Transverse colon (tissue), 4 donors: ENCODE measurements around the gene WSCD2. TPM values are rescaled to one million over a fixed set of nuclear protein-coding genes. Genes with fewer than 3 reads are reported as not detected.

ENCODE experiments used
- DNase-seq: peaks from one replicate; pipeline ENCODE4 v3.0.0-alpha.2; 2019
- H3K27ac ChIP-seq, 4 donors: fragments of 200-600 bp; sonication (generic); 2 replicates each; pipeline ENCODE4 v1.5.1; 2016 to 2018; ENCODE audit warnings: inconsistent platforms in 4 of 4
- H3K27me3 ChIP-seq: fragments of 200-600 bp; sonication (generic); 2 replicates; pipeline ENCODE4 v1.5.1; 2017; ENCODE audit warnings: inconsistent platforms
- H3K36me3 ChIP-seq, 4 donors: fragments of 200-600 bp; sonication (generic); 2 replicates each; pipeline ENCODE4 v1.5.1; 2017 to 2019; ENCODE audit warnings: inconsistent platforms in 4 of 4
- H3K4me1 ChIP-seq, 4 donors: fragments of 200-600 bp; sonication (generic); 2 replicates each; pipeline ENCODE4 v1.5.1; 2017 to 2020; ENCODE audit warnings: inconsistent platforms in 4 of 4
- H3K4me3 ChIP-seq, 4 donors: fragments of 200-600 bp; sonication (generic); 1 replicate in 1 of 4; 2 replicates in 3 of 4; pipeline versions ENCODE4 v1.5.1 to v1.6.1; 2017 to 2019; ENCODE audit warnings: inconsistent platforms in 4 of 4
- H3K9me3 ChIP-seq, 2 donors: fragments of 200-600 bp; sonication (generic); 2 replicates each; pipeline ENCODE4 v1.5.1; 2017 to 2019; ENCODE audit warnings: inconsistent platforms in 2 of 2
- EP300 ChIP-seq: sonication (generic); formaldehyde crosslinking; IDR thresholded peaks from one replicate; pipeline ENCODE4 v1.6.1; 2017; ENCODE audit warnings: antibody characterized with exemption, low read depth
- POLR2A ChIP-seq: fragments of 450-650 bp; IDR thresholded peaks from one replicate; pipeline ENCODE4 v1.6.1; 2016; ENCODE audit warnings: antibody characterized with exemption, mild to moderate bottlenecking, moderate library complexity
- POLR2AphosphoS5 ChIP-seq, 3 donors: sonication (generic); formaldehyde crosslinking; IDR thresholded peaks; one replicate each; pipeline ENCODE4 v1.6.1; 2016; ENCODE audit warnings: antibody characterized with exemption in 3 of 3
- WGBS, 2 donors: methylation state at CpG; one replicate each; pipeline ENCODE4 v1.1.5; 2018; ENCODE audit warnings: low coverage in 1 of 2; 5-methylcytosine and 5-hydroxymethylcytosine counted together
- in situ Hi-C, 4 donors: fragments of 200-750 bp; cut with MboI; loops; one replicate each; pipeline versions ENCODE4 v1.15.0 to v1.15.1; 2017; ENCODE audit warnings: low sequenced_read_pairs in 3 of 4, low pct_ligation_motif_present in 1 of 4, low pct_unique_long_range_greater_than_20kb in 1 of 4
- intact Hi-C: fragments of 100-400 bp; cut with DNase I; formaldehyde crosslinking; loops from one replicate; pipeline ENCODE4 v1.15.1; 2023; ENCODE audit warnings: low total_unique reads
- total RNA-seq, 4 donors: library from RNA; depleted of rRNA; stranded (reverse); fragments of >200 nt; gene quantifications; one replicate each; pipeline ENCODE4 v1.1.0, GENCODE V29; 2016
- TF ChIP-seq, protein P1 (sequence below), 5 experiments: fragments of 200-600 bp in 3 of 5; fragments of 450-650 bp in 2 of 5; sonication (generic) in 3 of 5; IDR thresholded peaks; 1 replicate in 2 of 5; 2 replicates in 3 of 5; pipeline ENCODE4 v1.5.1; 2016 to 2017; ENCODE audit warnings: antibody characterized with exemption in 5 of 5, inconsistent platforms in 3 of 5, mild to moderate bottlenecking in 2 of 5, moderate library complexity in 1 of 5

Gene WSCD2
- total RNA-seq, 4 donors from 2014 or later: 0.16 to 46.6 (median 1.1) TPM; not detected in 1

DNA sequence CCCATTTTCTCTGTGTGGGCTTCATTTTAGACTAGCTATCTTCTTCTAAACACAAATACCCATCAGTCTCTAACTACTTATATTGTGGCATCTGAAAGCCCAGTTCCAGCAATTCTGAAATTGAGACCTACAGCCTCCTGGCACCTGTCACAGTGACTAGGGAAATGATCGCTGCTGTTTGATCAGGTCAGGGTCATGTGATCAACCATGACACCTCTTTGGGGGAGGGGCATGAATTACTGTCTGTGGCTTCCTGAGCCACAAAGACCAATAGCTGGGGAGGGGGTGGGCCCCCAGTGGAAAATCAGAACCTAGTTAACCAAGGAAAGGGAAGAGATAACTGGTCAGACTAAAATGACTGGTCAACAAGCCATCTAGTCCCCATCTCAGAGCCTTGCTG, 14.1 kb downstream of the WSCD2 start:
- no peak for DNase-seq
- H3K36me3 ChIP-seq: no peaks in the 10 kb centered on the region
- in situ Hi-C loops (no loop called here), intact Hi-C loops (no loop called here)
- no peak overlapping the region for H3K27ac ChIP-seq
- no peaks in the 10 kb centered on the region for H3K27me3 ChIP-seq
- H3K9me3 ChIP-seq: no peaks in the 10 kb centered on the region
- H3K4me3 ChIP-seq: no peak overlapping the region
- no peaks in the 10 kb centered on the region for H3K4me1 ChIP-seq
- 46 to 57% methylated on average over 1 of the region's 1 CpG for WGBS, 2 donors
- TF ChIP-seq EP300: no peak
- TF ChIP-seq, protein P1, sequence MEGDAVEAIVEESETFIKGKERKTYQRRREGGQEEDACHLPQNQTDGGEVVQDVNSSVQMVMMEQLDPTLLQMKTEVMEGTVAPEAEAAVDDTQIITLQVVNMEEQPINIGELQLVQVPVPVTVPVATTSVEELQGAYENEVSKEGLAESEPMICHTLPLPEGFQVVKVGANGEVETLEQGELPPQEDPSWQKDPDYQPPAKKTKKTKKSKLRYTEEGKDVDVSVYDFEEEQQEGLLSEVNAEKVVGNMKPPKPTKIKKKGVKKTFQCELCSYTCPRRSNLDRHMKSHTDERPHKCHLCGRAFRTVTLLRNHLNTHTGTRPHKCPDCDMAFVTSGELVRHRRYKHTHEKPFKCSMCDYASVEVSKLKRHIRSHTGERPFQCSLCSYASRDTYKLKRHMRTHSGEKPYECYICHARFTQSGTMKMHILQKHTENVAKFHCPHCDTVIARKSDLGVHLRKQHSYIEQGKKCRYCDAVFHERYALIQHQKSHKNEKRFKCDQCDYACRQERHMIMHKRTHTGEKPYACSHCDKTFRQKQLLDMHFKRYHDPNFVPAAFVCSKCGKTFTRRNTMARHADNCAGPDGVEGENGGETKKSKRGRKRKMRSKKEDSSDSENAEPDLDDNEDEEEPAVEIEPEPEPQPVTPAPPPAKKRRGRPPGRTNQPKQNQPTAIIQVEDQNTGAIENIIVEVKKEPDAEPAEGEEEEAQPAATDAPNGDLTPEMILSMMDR (IDR thresholded peaks at IDR 0.05): no peak
- TF ChIP-seq POLR2A: no peak
- TF ChIP-seq POLR2AphosphoS5 (IDR thresholded peaks at IDR 0.05): no peak

DNA sequence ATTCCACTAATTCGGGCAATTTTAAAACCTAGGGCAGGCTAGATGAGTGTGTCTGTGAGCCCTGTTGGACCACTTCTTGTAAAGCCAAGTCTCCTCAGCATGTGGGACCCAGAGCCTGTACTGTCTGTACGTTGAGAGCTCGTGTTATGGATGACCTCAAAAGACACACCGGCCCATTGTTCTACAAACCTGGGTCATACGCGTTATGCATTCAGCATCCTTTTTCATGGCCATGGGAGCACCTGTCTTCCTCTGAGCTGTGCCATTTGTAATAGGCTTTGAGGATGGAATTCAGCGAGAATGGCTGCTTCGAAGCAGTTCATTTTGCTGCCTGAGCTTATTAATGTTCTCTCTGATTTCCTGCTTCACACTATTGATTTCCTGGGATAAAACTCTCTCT, 15.0 kb downstream of the WSCD2 start:
- H3K36me3 ChIP-seq: no peaks in the 10 kb centered on the region
- H3K27ac ChIP-seq: no peak overlapping the region
- 78 to 100% methylated on average over 2 to 8 of the region's 8 CpGs for WGBS, 2 donors
- H3K27me3 ChIP-seq: no peaks in the 10 kb centered on the region
- H3K4me3 ChIP-seq: no peak overlapping the region
- in situ Hi-C loops (no loop called here), intact Hi-C loops (no loop called here)
- H3K9me3 ChIP-seq: no peaks in the 10 kb centered on the region
- H3K4me1 ChIP-seq: no peaks in the 10 kb centered on the region
- DNase-seq: no peak
- TF ChIP-seq POLR2A (no peak), EP300 (no peak), POLR2AphosphoS5 (IDR thresholded peaks at IDR 0.05) (no peak)
- TF ChIP-seq, protein P1 (IDR thresholded peaks at IDR 0.05): no peak

DNA sequence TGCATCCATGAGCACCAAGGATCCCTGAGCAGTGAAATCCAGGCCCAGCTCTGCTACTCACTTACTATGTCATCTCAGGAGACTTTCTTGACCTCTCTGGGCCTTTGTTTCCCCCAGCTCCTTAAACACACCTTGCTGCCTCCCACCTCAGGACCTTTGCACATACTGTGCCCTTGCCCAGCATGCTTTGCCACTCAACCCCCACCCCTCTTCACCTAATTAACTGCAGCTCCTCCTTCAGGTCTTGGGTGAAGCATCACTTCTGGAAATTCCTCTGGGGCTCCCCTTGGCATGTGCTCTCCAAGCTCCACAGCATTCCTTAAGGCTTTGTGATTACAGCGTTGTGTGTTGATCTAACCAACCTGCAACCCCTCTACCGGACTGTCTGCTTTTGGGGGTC, 15.9 kb downstream of the WSCD2 start:
- DNase-seq: no peak
- 51% methylated on average over 2 of the region's 2 CpGs; no CpG with 5 or more reads in 1 of the 2 donors for WGBS, 2 donors
- TF ChIP-seq, protein P1 (IDR thresholded peaks at IDR 0.05): no peak
- TF ChIP-seq POLR2A (no peak), EP300 (no peak), POLR2AphosphoS5 (IDR thresholded peaks at IDR 0.05) (no peak)
- Histone ChIP-seq H3K36me3 (no peaks in the 10 kb centered on the region), H3K27ac (no peak overlapping the region), H3K4me3 (no peak overlapping the region), H3K9me3 (no peaks in the 10 kb centered on the region), H3K4me1 (no peaks in the 10 kb centered on the region), H3K27me3 (no peaks in the 10 kb centered on the region)
- intact Hi-C loops (no loop called here), in situ Hi-C loops (no loop called here)

DNA sequence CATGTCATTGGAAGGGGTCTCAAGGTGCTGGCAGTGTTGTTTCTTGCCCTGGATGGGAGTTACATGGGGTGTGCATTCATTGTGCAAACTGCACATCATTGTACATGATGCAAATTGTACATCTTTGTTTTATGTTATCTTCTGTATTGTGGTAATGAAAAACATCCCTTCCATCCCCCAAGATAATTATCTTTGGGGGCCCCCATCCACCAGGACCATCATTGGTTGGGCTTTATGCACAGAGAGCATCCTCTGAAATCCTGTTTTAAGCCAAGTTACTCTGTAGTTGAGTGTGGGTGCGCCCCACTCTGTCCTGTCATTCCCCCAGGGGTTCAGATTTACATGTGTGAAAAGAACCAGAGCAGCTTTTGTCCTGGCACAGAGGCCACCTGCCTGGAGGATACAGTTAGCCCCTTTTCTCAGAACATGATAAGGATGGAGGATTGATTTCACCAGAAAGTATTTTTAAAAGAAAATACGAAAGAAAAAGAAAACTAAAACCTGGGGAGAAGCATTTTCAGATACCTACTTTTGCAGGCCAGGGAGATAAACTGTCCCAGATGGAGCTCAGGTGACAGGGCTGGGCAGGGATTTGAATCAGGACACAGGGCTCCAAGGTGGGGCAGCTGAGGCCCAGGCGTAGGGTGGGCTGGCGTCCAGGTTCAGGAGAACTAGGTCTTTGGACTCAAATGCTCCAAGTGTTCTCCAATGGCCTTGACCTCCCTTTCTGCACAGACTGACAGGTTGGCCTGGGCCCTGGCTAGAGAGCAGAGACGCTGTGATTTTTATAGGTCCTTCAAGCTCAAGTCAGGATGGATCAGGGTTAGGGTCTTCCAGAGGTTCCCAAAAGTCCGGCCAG, 17.2 kb downstream of the WSCD2 start:
- H3K4me1 ChIP-seq: no peaks in the 10 kb centered on the region
- no peak overlapping the region for H3K27ac ChIP-seq
- no peaks in the 10 kb centered on the region for H3K9me3 ChIP-seq
- in situ Hi-C loops (no loop called here), intact Hi-C loops (no loop called here)
- TF ChIP-seq POLR2A (no peak), POLR2AphosphoS5 (IDR thresholded peaks at IDR 0.05) (no peak), EP300 (no peak)
- TF ChIP-seq, protein P1 (IDR thresholded peaks at IDR 0.05): no peak
- WGBS, 2 donors: 55 to 74% methylated on average over 2 to 6 of the region's 6 CpGs
- no peaks in the 10 kb centered on the region for H3K27me3 ChIP-seq
- no peak overlapping the region for H3K4me3 ChIP-seq
- H3K36me3 ChIP-seq: no peaks in the 10 kb centered on the region
- DNase-seq: no peak
